GM12891 (cell line): Measurements from ENCODE around the gene TULP4.

Source experiments
- PAX5 ChIP-seq: IDR thresholded peaks from 2 replicates; pipeline ENCODE4 v1.6.1; 2011; ENCODE audit warnings: low read length, moderate library complexity, mild to moderate bottlenecking; ENCODE audit not compliant: insufficient read depth, severe bottlenecking
- POLR2A ChIP-seq: IDR thresholded peaks from 2 replicates; pipeline ENCODE4 v1.6.1; 2011; ENCODE audit warnings: low read depth, low read length, control low read depth
- POLR2AphosphoS5 ChIP-seq: IDR thresholded peaks from 2 replicates; pipeline ENCODE4 v1.6.1; 2011; ENCODE audit warnings: low read depth, low read length, control low read depth
- TAF1 ChIP-seq: IDR thresholded peaks from 2 replicates; pipeline ENCODE4 v1.6.1; 2011; ENCODE audit warnings: low read depth, low read length, control low read depth

GRCh38 chr6:158384671-158385110 lies 72.4 kb downstream of the TULP4 start:
- no peak for TF ChIP-seq POLR2A
- TF ChIP-seq PAX5, result no peak
- no peak for TF ChIP-seq POLR2AphosphoS5
- no peak for TF ChIP-seq TAF1
